PC-3 (cell line): ENCODE measurements around the gene DAAM2. TPM values are rescaled to one million over a fixed set of nuclear protein-coding genes. Genes with fewer than 3 reads are reported as not detected.

ENCODE experiments used
- ATAC-seq: fragments of 200-7000 bp; cut with Tn5 transposase; 2 replicates; pipeline ENCODE4 v1.9.1; 2020; ENCODE audit warnings: mild to moderate bottlenecking, moderate library complexity
- BruUV-seq: library from RNA; stranded (reverse); fragments of 400-500 nt; replicated peaks from 2 replicates; lab custom pipeline; 2021; lab: Mats Ljungman, UMichigan
- CTCF ChIA-PET: fragments of 300-600 bp; sonication (Branson Sonifier 250); formaldehyde crosslinking; loops from one replicate; lab custom pipeline; 2022; ENCODE audit warnings: antibody characterized with exemption; lab: Charles Lee
- POLR2A ChIA-PET: fragments of 300-600 bp; sonication (Branson Sonifier 250); formaldehyde crosslinking; loops from one replicate; lab custom pipeline; 2022; ENCODE audit warnings: antibody characterized with exemption; ENCODE audit not compliant: unreplicated experiment; lab: Charles Lee
- DNase-seq: peaks from one replicate; pipeline ENCODE4 v3.0.0-alpha.2; 2015
- H2AFZ ChIP-seq: fragments of 300-600 bp; sonication (generic); 2 replicates; pipeline ENCODE4 v1.6.0; 2016; ENCODE audit warnings: antibody characterized with exemption, low read length
- H3F3A ChIP-seq: fragments of 300-600 bp; sonication (generic); one replicate; pipeline ENCODE4 v1.6.0; 2017; ENCODE audit warnings: antibody characterized with exemption, low read length, control low read depth, mild to moderate bottlenecking; ENCODE audit not compliant: unreplicated experiment
- H3K27ac ChIP-seq: fragments of 300-600 bp; sonication (generic); 2 replicates; pipeline ENCODE4 v1.5.1; 2016; ENCODE audit warnings: mild to moderate bottlenecking, low read length
- H3K27me3 ChIP-seq: fragments of 300-600 bp; sonication (generic); 2 replicates; pipeline ENCODE4 v1.6.1; 2016; ENCODE audit warnings: low read length, mixed read lengths
- H3K36me3 ChIP-seq: fragments of 300-600 bp; sonication (generic); 2 replicates; pipeline ENCODE4 v1.6.1; 2016; ENCODE audit warnings: low read depth, mixed run types, low read length, mixed read lengths
- H3K4me1 ChIP-seq: fragments of 300-600 bp; sonication (generic); 2 replicates; pipeline ENCODE4 v1.5.1; 2016; ENCODE audit warnings: low read length; ENCODE audit not compliant: insufficient read depth
- H3K4me2 ChIP-seq: fragments of 300-600 bp; sonication (generic); 2 replicates; pipeline ENCODE4 v1.6.0; 2016; ENCODE audit warnings: low read length
- H3K4me3 ChIP-seq: fragments of 300-600 bp; sonication (generic); 2 replicates; pipeline ENCODE4 v1.5.1; 2016; ENCODE audit warnings: mild to moderate bottlenecking, low read length, mixed read lengths
- H3K79me2 ChIP-seq: fragments of 300-600 bp; sonication (generic); 2 replicates; pipeline ENCODE4 v1.6.1; 2017; ENCODE audit warnings: low read length, mixed read lengths
- H3K9ac ChIP-seq: fragments of 300-600 bp; sonication (generic); 2 replicates; pipeline ENCODE4 v1.6.0; 2016; ENCODE audit warnings: mild to moderate bottlenecking, low read length
- H3K9me2 ChIP-seq: fragments of 300-600 bp; sonication (generic); replicated peaks from 2 replicates; pipeline ENCODE4 v1.6.1; 2016; ENCODE audit warnings: mixed run types, low read length, mixed read lengths
- H3K9me3 ChIP-seq: fragments of 300-600 bp; sonication (generic); 2 replicates; pipeline ENCODE4 v1.6.1; 2016; ENCODE audit warnings: low read length, mixed read lengths
- H4K20me1 ChIP-seq: fragments of 300-600 bp; sonication (generic); 2 replicates; pipeline ENCODE4 v1.6.1; 2016; ENCODE audit warnings: low read length, mixed read lengths
- CTCF ChIP-seq: fragments of 300-600 bp; sonication (generic); conservative IDR thresholded peaks from 2 replicates; pipeline ENCODE4 v1.5.1; 2017; ENCODE audit warnings: antibody characterized with exemption, low read depth, mild to moderate bottlenecking, low read length
- EZH2 ChIP-seq: fragments of 300-600 bp; sonication (generic); IDR thresholded peaks from one replicate; pipeline ENCODE4 v1.6.1; 2017; ENCODE audit warnings: antibody characterized with exemption, mild to moderate bottlenecking, low read length; ENCODE audit not compliant: unreplicated experiment
- EZH2phosphoT487 ChIP-seq: fragments of 300-600 bp; sonication (generic); IDR thresholded peaks from 2 replicates; pipeline ENCODE4 v1.6.1; 2018; ENCODE audit warnings: mild to moderate bottlenecking, antibody characterized with exemption, low read length, borderline replicate concordance
- intact Hi-C: fragments of 100-400 bp; cut with micrococcal nuclease; formaldehyde crosslinking; loops from 2 replicates; pipeline ENCODE4 v1.9.0; 2023
- total RNA-seq: library from RNA; depleted of rRNA; stranded (reverse); fragments of >200 nt; gene quantifications from 2 replicates; pipeline ENCODE4 v1.2.3, GENCODE V29; 2014

Gene DAAM2
- total RNA-seq, 1 experiment from 2014 or later = not detected

- Histone ChIP-seq H3K4me2 (0 out of 2 replicates have a peak overlapping the region, but pooled peaks have one; percentile 29), H3K27me3 (no peaks in the 10 kb centered on the region), H3K36me3 (no peaks in the 10 kb centered on the region), H3K9me2 (no peaks in the 10 kb centered on the region), H3K4me3 (no peak overlapping the region), H3K9ac (no peak overlapping the region), H4K20me1 (no peaks in the 10 kb centered on the region), H3K9me3 (no peaks in the 10 kb centered on the region), H3K79me2 (no peaks in the 10 kb centered on the region), H3K27ac (no peak overlapping the region), H2AFZ (no peak overlapping the region), H3F3A (no peaks in the 10 kb centered on the region), H3K4me1 (peaks cover 39% of the 10 kb centered on the region)
- ChIA-PET CTCF (no interaction called here), POLR2A (no interaction called here)
- TF ChIP-seq EZH2 (no peak), CTCF (no peak), EZH2phosphoT487 (no peak)
- ATAC-seq (no peak), DNase-seq (no peak)
- no TSS peak for BruUV-seq
- intact Hi-C loops = no loop called here
These were observed 134.5 kb downstream of the DAAM2 start for GRCh38 chr6:39926668-39927067.

GRCh38 chr6:39927159-39927558, 135.0 kb downstream of the DAAM2 start:
- Histone ChIP-seq H3K9ac (no peak overlapping the region), H3K36me3 (no peaks in the 10 kb centered on the region), H4K20me1 (no peaks in the 10 kb centered on the region), H3K27ac (no peak overlapping the region), H3K4me1 (peaks cover 39% of the 10 kb centered on the region), H2AFZ (no peak overlapping the region), H3K9me2 (no peaks in the 10 kb centered on the region), H3K27me3 (no peaks in the 10 kb centered on the region), H3K4me2 (peak overlapping the region; percentile 42; the same call in 1 of the 2 replicates), H3K4me3 (no peak overlapping the region), H3K79me2 (no peaks in the 10 kb centered on the region), H3K9me3 (no peaks in the 10 kb centered on the region), H3F3A (no peaks in the 10 kb centered on the region)
- no peak for TF ChIP-seq EZH2phosphoT487
- TF ChIP-seq EZH2 = no peak
- no peak for TF ChIP-seq CTCF
- CTCF ChIA-PET = no interaction called here
- intact Hi-C loops = no loop called here
- ATAC-seq (peak; percentile 75), DNase-seq (peak; percentile 74)
- BruUV-seq = no TSS peak
- POLR2A ChIA-PET = no interaction called here

GRCh38 chr6:39929039-39929732, 137.0 kb downstream of the DAAM2 start:
- Histone ChIP-seq H4K20me1 (no peaks in the 10 kb centered on the region), H3K27ac (peak overlapping the region; percentile 81), H3K9me3 (no peaks in the 10 kb centered on the region), H3K36me3 (no peaks in the 10 kb centered on the region), H3K4me1 (peaks cover 40% of the 10 kb centered on the region), H3K4me2 (no peak overlapping the region), H3K79me2 (no peaks in the 10 kb centered on the region), H3K4me3 (no peak overlapping the region), H2AFZ (no peak overlapping the region), H3K27me3 (no peaks in the 10 kb centered on the region), H3K9ac (no peak overlapping the region), H3F3A (no peaks in the 10 kb centered on the region), H3K9me2 (no peaks in the 10 kb centered on the region)
- no peak for ATAC-seq
- intact Hi-C loops = no loop called here
- BruUV-seq = no TSS peak
- TF ChIP-seq CTCF (no peak), EZH2phosphoT487 (no peak)
- ChIA-PET POLR2A (no interaction called here), CTCF (no interaction called here)
- no peak for DNase-seq
